GM12878 (cell line): ENCODE measurements around the gene HDAC9. TPM values are rescaled to one million over a fixed set of nuclear protein-coding genes. Genes with fewer than 3 reads are reported as not detected.

Experiments
- ATAC-seq: fragments of 200-7000 bp; cut with Tn5 transposase; 3 replicates; pipeline ENCODE4 v1.9.1; 2020; ENCODE audit warnings: mild to moderate bottlenecking, moderate library complexity
- BruUV-seq: library from RNA; stranded (reverse); fragments of 400-500 nt; replicated peaks from 2 replicates; lab custom pipeline; 2021; lab: Mats Ljungman, UMichigan
- CTCF ChIA-PET: fragments of 300-600 bp; sonication (Branson Sonifier 250); formaldehyde crosslinking; extraction: SDS; loops from one replicate; lab custom pipeline; 2021; ENCODE audit warnings: inconsistent platforms; lab: Yijun Ruan, JAX
- POLR2A ChIA-PET: fragments of 350-600 bp; formaldehyde crosslinking; extraction: SDS; loops from one replicate; lab custom pipeline; 2021; ENCODE audit warnings: inconsistent platforms; lab: Charles Lee
- RAD21 ChIA-PET: fragments of 300-600 bp; sonication (Branson Sonifier 250); formaldehyde crosslinking; loops from one replicate; lab custom pipeline; 2023; ENCODE audit warnings: antibody characterized with exemption; ENCODE audit not compliant: unreplicated experiment; lab: Charles Lee
- SMC1A ChIA-PET: fragments of 300-600 bp; sonication (Branson Sonifier 250); formaldehyde crosslinking; loops from one replicate; lab custom pipeline; 2023; ENCODE audit not compliant: unreplicated experiment, uncharacterized antibody; lab: Charles Lee
- DNase-seq: peaks from one replicate; pipeline ENCODE4 v3.0.0-alpha.2; 2011; ENCODE audit warnings: low read depth, low spot score
- FAIRE-seq: peaks from 3 replicates; lab custom pipeline; 2011; peaks lifted over from hg19 to GRCh38; lab: Jason Lieb, UNC
- H2AFZ ChIP-seq: 2 replicates; pipeline ENCODE4 v1.6.0; 2011; ENCODE audit warnings: low read depth, low read length, control low read depth; ENCODE audit not compliant: control insufficient read depth
- H3K27ac ChIP-seq: 2 replicates; pipeline ENCODE4 v1.5.1; 2011; ENCODE audit warnings: control low read depth; ENCODE audit not compliant: control insufficient read depth, insufficient read depth
- H3K27me3 ChIP-seq, 2 experiments: replicated peaks in 1 of 2; 2 replicates each; pipeline versions ENCODE4 v1.6.0 to v1.6.1; 2011; ENCODE audit warnings: low read length in 1 of 2; ENCODE audit not compliant: control insufficient read depth in 2 of 2, insufficient read depth in 2 of 2
- H3K36me3 ChIP-seq, 2 experiments: 2 replicates each; pipeline ENCODE4 v1.5.1; 2011; ENCODE audit warnings: low read length in 1 of 2; ENCODE audit not compliant: control insufficient read depth in 2 of 2, insufficient read depth in 2 of 2
- H3K4me1 ChIP-seq: 2 replicates; pipeline ENCODE4 v1.6.1; 2011; ENCODE audit warnings: mild to moderate bottlenecking, low read length, moderate library complexity, mixed read lengths; ENCODE audit not compliant: control insufficient read depth, insufficient read depth
- H3K4me2 ChIP-seq: 2 replicates; pipeline ENCODE4 v1.6.0; 2011; ENCODE audit warnings: control low read depth; ENCODE audit not compliant: control insufficient read depth, insufficient read depth
- H3K4me3 ChIP-seq: fragments of 200-600 bp; sonication (generic); 2 replicates; pipeline ENCODE4 v1.5.1; 2016
- H3K79me2 ChIP-seq: 2 replicates; pipeline ENCODE4 v1.6.0; 2011; ENCODE audit warnings: low read length; ENCODE audit not compliant: control insufficient read depth, insufficient read depth
- H3K9ac ChIP-seq: 2 replicates; pipeline ENCODE4 v1.8.0; 2011; ENCODE audit warnings: low read length, control low read depth, mixed read lengths; ENCODE audit not compliant: control insufficient read depth, insufficient read depth
- H3K9me3 ChIP-seq: replicated peaks from 3 replicates; pipeline ENCODE4 v1.5.1; 2011; ENCODE audit warnings: mild to moderate bottlenecking, low read length; ENCODE audit not compliant: control insufficient read depth, insufficient read depth
- H4K20me1 ChIP-seq: 2 replicates; pipeline ENCODE4 v1.6.0; 2011; ENCODE audit not compliant: control insufficient read depth, insufficient read depth
- CBFB ChIP-seq: IDR thresholded peaks from 2 replicates; pipeline ENCODE4 v1.6.1; 2016; ENCODE audit warnings: antibody characterized with exemption, low read depth
- CEBPB ChIP-seq, 2 experiments: fragments of 150-350 bp in 1 of 2; IDR thresholded peaks; 2 replicates each; pipeline ENCODE4 v1.6.1; 2012 to 2014; ENCODE audit warnings: low read depth in 2 of 2, low read length in 2 of 2, borderline replicate concordance in 1 of 2, inconsistent platforms in 1 of 2
- EP300 ChIP-seq, 2 experiments: fragments of 150-350 bp in 1 of 2; IDR thresholded peaks; 2 replicates each; pipeline ENCODE4 v1.6.1; 2011 to 2012; ENCODE audit warnings: low read depth in 2 of 2, low read length in 2 of 2, borderline replicate concordance in 1 of 2, improper control_type of control experiment in 1 of 2, inconsistent platforms in 1 of 2; ENCODE audit not compliant: control insufficient read depth in 1 of 2
- FOXM1 ChIP-seq: IDR thresholded peaks from 2 replicates; pipeline ENCODE4 v1.6.1; 2012; ENCODE audit warnings: low read depth, mild to moderate bottlenecking, inconsistent platforms, low read length, moderate library complexity
- GABPA ChIP-seq: IDR thresholded peaks from 2 replicates; pipeline ENCODE4 v1.6.1; 2014; ENCODE audit warnings: antibody characterized with exemption, low read depth, mild to moderate bottlenecking, inconsistent platforms
- NFXL1 ChIP-seq: fragments of 450-650 bp; IDR thresholded peaks from 2 replicates; pipeline ENCODE4 v1.6.1; 2017; ENCODE audit warnings: antibody characterized with exemption, mild to moderate bottlenecking, borderline replicate concordance
- NR2C1 ChIP-seq: fragments of 450-650 bp; IDR thresholded peaks from 2 replicates; pipeline ENCODE4 v1.6.1; 2017; ENCODE audit warnings: antibody characterized with exemption, mild to moderate bottlenecking, moderate library complexity
- POLR2AphosphoS2 ChIP-seq: IDR thresholded peaks from 2 replicates; pipeline ENCODE4 v1.6.1; 2011; ENCODE audit warnings: low read depth, mild to moderate bottlenecking, low read length, improper control_type of control experiment, moderate library complexity
- POLR2AphosphoS5 ChIP-seq: IDR thresholded peaks from 2 replicates; pipeline ENCODE4 v1.6.1; 2011; ENCODE audit warnings: mild to moderate bottlenecking, low read length, inconsistent platforms
- RCOR1 ChIP-seq: conservative IDR thresholded peaks from 2 replicates; pipeline ENCODE4 v1.6.1; 2012; ENCODE audit warnings: low read depth, low read length, improper control_type of control experiment
- WGBS: methylation state at CpG from one replicate; pipeline ENCODE4 v1.1.6; 2016; ENCODE audit warnings: low lambda C conversion rate; ENCODE audit not compliant: insufficient replicate concordance, insufficient coverage; ENCODE audit errors: missing lambda C conversion rate; 5-methylcytosine and 5-hydroxymethylcytosine counted together
- in situ Hi-C: fragments of 300-500 bp; cut with MboI; formaldehyde crosslinking; loops from 9 replicates; pipeline ENCODE4 v1.14.3; 2018; ENCODE audit warnings: mixed read lengths
- intact Hi-C: fragments of 100-400 bp; cut with micrococcal nuclease; formaldehyde crosslinking; loops from one replicate; pipeline ENCODE4 v1.14.2; 2022; ENCODE audit not compliant: unreplicated experiment
- polyA plus RNA-seq, 11 experiments: library from polyadenylated mRNA; depleted of rRNA in 4 of 11; unstranded in 6 of 11; stranded (reverse) in 5 of 11; fragments of >200 nt; fragmentation: Nextera tagmentation in 4 of 11; fragmentation: Illumina TruSeq in 1 of 11; extraction: Ambion mirVana in 4 of 11; extraction: Trizol in 1 of 11; gene quantifications; 1 replicate in 1 of 11; 2 replicates in 10 of 11; pipeline versions ENCODE4 v1.2.1 to v1.2.3, GENCODE V29; 2011 to 2016; ENCODE audit warnings: inconsistent platforms in 2 of 11, missing spikeins in 2 of 11, low read depth in 1 of 11
- total RNA-seq, 4 experiments: library from RNA; depleted of rRNA in 3 of 4; stranded (reverse); fragments of >200 nt in 3 of 4; fragmentation: Illumina TruSeq in 1 of 4; extraction: Trizol in 1 of 4; gene quantifications; 2 replicates each; pipeline versions ENCODE4 v1.2.1 to v1.2.3, GENCODE V29; 2013 to 2021

The HDAC9 gene
- total and polyA plus RNA-seq, 10 of the 15 experiments (the other 5 are each of a cell fraction or from before 2014, with no cell fraction given), result 0.73 to 12.8 (median 0.92) TPM

DNA sequence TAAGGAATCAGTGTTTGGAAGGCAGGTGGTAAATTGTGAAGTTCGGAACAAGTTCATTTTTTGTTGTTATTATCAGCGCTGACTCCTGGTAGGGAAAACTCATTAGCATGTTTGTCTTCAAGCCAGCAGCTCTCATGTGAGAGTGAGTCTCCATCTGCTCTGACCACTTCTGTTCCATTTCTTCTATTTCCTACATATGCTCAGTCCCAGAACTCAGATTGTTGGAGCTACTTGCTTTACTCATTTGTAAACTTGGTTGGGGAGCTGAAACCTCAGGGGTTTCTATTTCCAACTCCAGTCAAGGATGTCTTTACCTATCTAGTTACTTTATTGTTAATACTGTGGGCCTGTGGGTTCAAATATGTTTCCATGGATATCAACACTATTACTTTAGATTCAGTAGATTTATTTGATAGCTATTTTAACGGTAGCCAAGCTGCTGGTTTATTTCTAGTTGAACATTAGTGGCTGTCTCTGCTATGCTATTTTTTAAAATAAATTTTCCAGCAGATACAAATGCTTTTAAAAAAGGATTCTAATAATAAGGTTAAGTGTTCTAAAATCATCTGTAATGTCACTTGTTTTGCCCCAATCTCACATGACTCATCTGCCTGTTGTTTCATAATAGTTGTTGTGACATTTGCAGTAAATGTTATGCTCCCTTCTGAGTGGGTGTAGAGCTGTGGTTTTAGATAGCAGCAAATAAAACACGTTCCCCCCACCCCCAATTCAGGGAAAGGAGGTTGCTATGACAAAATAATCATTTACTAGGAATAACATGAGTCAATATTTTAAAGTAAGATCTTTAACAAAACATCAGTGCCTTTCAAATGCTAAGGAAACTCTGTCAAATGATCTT lies 143.3 kb downstream of the HDAC9 start:
- H3K27me3 ChIP-seq, result no peaks in the 10 kb centered on the region
- in situ Hi-C loops, result no loop called here
- H3K4me1 ChIP-seq, result no peaks in the 10 kb centered on the region
- no peaks in the 10 kb centered on the region for H3K9me3 ChIP-seq
- no peak overlapping the region for H3K4me2 ChIP-seq
- no peak for FAIRE-seq
- H3K4me3 ChIP-seq, result no peak overlapping the region
- intact Hi-C loops, result no loop called here
- H3K79me2 ChIP-seq, result no peaks in the 10 kb centered on the region
- BruUV-seq, result no TSS peak
- CTCF ChIA-PET, result no interaction called here
- ATAC-seq, result no peak
- no peak overlapping the region for H3K9ac ChIP-seq
- SMC1A ChIA-PET, result interaction anchor here (1.2 kb wide), 1 partner anchor 11 kb away, joined by 5 read pairs; no protein-coding TSS in a partner anchor
- TF ChIP-seq NFXL1, result no peak
- no peak for TF ChIP-seq EP300 (IDR thresholded peaks at IDR 0.05; ENCODE audit: borderline replicate concordance in 1 of 2, control insufficient read depth in 1 of 2, low read depth in 2 of 2, low read length in 2 of 2)
- no peak for TF ChIP-seq CEBPB (IDR thresholded peaks at IDR 0.05; ENCODE audit: borderline replicate concordance in 1 of 2, low read depth in 2 of 2, low read length in 2 of 2)
- no peak for TF ChIP-seq GABPA
- 51% methylated on average over 4 of the region's 4 CpGs for WGBS
- POLR2A ChIA-PET, result interaction anchor here (0.6 kb wide), 1 partner anchor 98 kb away, joined by 6 read pairs; no protein-coding TSS in a partner anchor
- H3K27ac ChIP-seq, result no peak overlapping the region
- H2AFZ ChIP-seq, result no peak overlapping the region
- H4K20me1 ChIP-seq, result no peaks in the 10 kb centered on the region
- DNase-seq, result no peak
- H3K36me3 ChIP-seq, result no peaks in the 10 kb centered on the region
- RAD21 ChIA-PET, result no interaction called here

DNA sequence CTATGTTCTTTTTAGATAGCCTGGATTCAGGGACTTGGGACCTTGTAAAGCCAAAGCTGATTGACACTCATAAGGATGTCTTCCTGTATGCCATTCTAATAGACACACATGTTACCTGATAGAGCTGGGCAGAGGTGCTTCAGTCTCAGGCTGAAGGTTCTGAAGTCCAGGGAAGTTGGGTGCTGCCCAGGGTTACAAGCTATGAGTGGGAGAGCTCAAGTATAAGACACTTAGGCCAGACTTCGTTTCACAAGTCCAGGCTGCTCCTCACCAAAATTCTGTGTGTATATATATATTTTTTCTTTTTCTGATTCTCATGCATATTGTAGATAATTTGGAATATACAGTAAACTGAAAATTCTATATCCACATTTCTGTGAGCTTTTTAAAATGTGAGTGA lies 144.2 kb downstream of the HDAC9 start:
- Histone ChIP-seq H3K4me3 (no peak overlapping the region), H3K9me3 (no peaks in the 10 kb centered on the region), H2AFZ (no peak overlapping the region), H3K79me2 (no peaks in the 10 kb centered on the region), H3K4me2 (no peak overlapping the region), H3K27ac (no peak overlapping the region), H3K4me1 (no peaks in the 10 kb centered on the region), H4K20me1 (no peaks in the 10 kb centered on the region), H3K27me3 (no peaks in the 10 kb centered on the region), H3K9ac (no peak overlapping the region), H3K36me3 (no peaks in the 10 kb centered on the region)
- FAIRE-seq, result no peak
- no TSS peak for BruUV-seq
- RAD21 ChIA-PET, result no interaction called here
- TF ChIP-seq POLR2AphosphoS2, result no peak
- TF ChIP-seq NR2C1, result no peak
- no peak for TF ChIP-seq CBFB
- TF ChIP-seq POLR2AphosphoS5, result no peak
- no peak for TF ChIP-seq FOXM1
- no peak for TF ChIP-seq RCOR1
- POLR2A ChIA-PET, result interaction anchor here (0.6 kb wide), 1 partner anchor 99 kb away, joined by 6 read pairs; no protein-coding TSS in a partner anchor
- WGBS, result 44% methylated on average over 1 of the region's 1 CpG
- SMC1A ChIA-PET, result interaction anchor here (1.2 kb wide), 1 partner anchor 12 kb away, joined by 5 read pairs; no protein-coding TSS in a partner anchor
- in situ Hi-C loops (no loop called here), intact Hi-C loops (no loop called here)
- ATAC-seq, result no peak
- CTCF ChIA-PET, result no interaction called here
- DNase-seq, result no peak
